ENCODE results near the gene DDX27.

Gene DDX27

GRCh38 chr20:49247169-49247723, 28.0 kb downstream of the DDX27 start:
- DNase-seq (ENCODE audit: low read depth in 2 of 3, low spot score in 2 of 3): no peak

- no peak for DNase-seq (ENCODE audit: low read depth in 2 of 3, low spot score in 2 of 3)
These were observed 28.6 kb downstream of the DDX27 start for GRCh38 chr20:49247792-49248191.

GRCh38 chr20:49248301-49248700, 29.1 kb downstream of the DDX27 start:
- DNase-seq (ENCODE audit: low read depth in 2 of 3, low spot score in 2 of 3): no peak

- DNase-seq (ENCODE audit: low read depth in 2 of 3, low spot score in 2 of 3): no peak
These were observed 29.9 kb downstream of the DDX27 start for GRCh38 chr20:49248879-49249665.

GRCh38 chr20:49252556-49253350, 33.5 kb downstream of the DDX27 start:
- DNase-seq (ENCODE audit: low read depth in 2 of 3, low spot score in 2 of 3): no peak

- no peak for DNase-seq (ENCODE audit: low read depth in 2 of 3, low spot score in 2 of 3)
These were observed 37.0 kb downstream of the DDX27 start for GRCh38 chr20:49256261-49256660.

GRCh38 chr20:49259284-49259683, 40.1 kb downstream of the DDX27 start:
- DNase-seq (ENCODE audit: low read depth in 2 of 3, low spot score in 2 of 3): no peak

GRCh38 chr20:49259799-49260198, 40.6 kb downstream of the DDX27 start:
- DNase-seq (ENCODE audit: low read depth in 2 of 3, low spot score in 2 of 3): no peak

- DNase-seq (ENCODE audit: low read depth in 2 of 3, low spot score in 2 of 3): no peak
These were observed 41.0 kb downstream of the DDX27 start for GRCh38 chr20:49260218-49260617.

- no peak for DNase-seq (ENCODE audit: low read depth in 2 of 3, low spot score in 2 of 3)
These were observed 42.0 kb downstream of the DDX27 start for GRCh38 chr20:49261173-49261572.

GRCh38 chr20:49262444-49262843, 43.2 kb downstream of the DDX27 start:
- no peak for DNase-seq (ENCODE audit: low read depth in 2 of 3, low spot score in 2 of 3)

- DNase-seq (ENCODE audit: low read depth in 2 of 3, low spot score in 2 of 3): no peak
These were observed 48.1 kb downstream of the DDX27 start for GRCh38 chr20:49267327-49267726.

- DNase-seq (ENCODE audit: low read depth in 2 of 3, low spot score in 2 of 3): no peak
These were observed 49.6 kb downstream of the DDX27 start for GRCh38 chr20:49268600-49269365.

GRCh38 chr20:49270177-49270576, 51.0 kb downstream of the DDX27 start:
- no peak for DNase-seq (ENCODE audit: low read depth in 2 of 3, low spot score in 2 of 3)

- no peak for DNase-seq (ENCODE audit: low read depth in 2 of 3, low spot score in 2 of 3)
These were observed 51.5 kb downstream of the DDX27 start for GRCh38 chr20:49270736-49271135.

- DNase-seq (ENCODE audit: low read depth in 2 of 3, low spot score in 2 of 3): no peak
These were observed 53.4 kb downstream of the DDX27 start for GRCh38 chr20:49272654-49273053.

GRCh38 chr20:49273696-49274277, 54.6 kb downstream of the DDX27 start:
- no peak for DNase-seq (ENCODE audit: low read depth in 2 of 3, low spot score in 2 of 3)

- DNase-seq (ENCODE audit: low read depth in 2 of 3, low spot score in 2 of 3): no peak
These were observed 56.0 kb downstream of the DDX27 start for GRCh38 chr20:49275216-49275615.

- no peak for DNase-seq (ENCODE audit: low read depth in 2 of 3, low spot score in 2 of 3)
These were observed 56.4 kb downstream of the DDX27 start for GRCh38 chr20:49275636-49276035.

- DNase-seq (ENCODE audit: low read depth in 2 of 3, low spot score in 2 of 3): peak in 1 of 3 experiments; percentile 36
These were observed 57.1 kb downstream of the DDX27 start for GRCh38 chr20:49276161-49276960.

Measured in activated CD8-positive, alpha-beta memory T cell treated with anti-CD3 and anti-CD28 coated beads for 48 hours (primary cell).